HepG2 (cell line): ENCODE results near the gene UPK1A. TPM values are rescaled to one million over a fixed set of nuclear protein-coding genes. Genes with fewer than 3 reads are reported as not detected.
A peak's percentile ranks its signal among the peaks of the same experiment; 100 is the strongest.

ENCODE experiments used
- ATF6 ChIP-seq: sonication (generic); formaldehyde crosslinking; conservative IDR thresholded peaks from 2 replicates; pipeline ENCODE4 v1.4.0; 2020; ENCODE audit warnings: missing genetic modification reagents
- IRF1 ChIP-seq: sonication (generic); formaldehyde crosslinking; IDR thresholded peaks from 2 replicates; pipeline ENCODE4 v1.4.0; 2020; ENCODE audit warnings: low read depth, mild to moderate bottlenecking, missing genetic modification reagents
- MXD3 ChIP-seq: IDR thresholded peaks from 2 replicates; pipeline ENCODE4 v1.6.1; 2016; ENCODE audit warnings: mild to moderate bottlenecking, missing biosample characterization, missing genetic modification reagents
- NR2F2 ChIP-seq: IDR thresholded peaks from 2 replicates; pipeline ENCODE4 v1.6.1; 2012; ENCODE audit warnings: low read depth, inconsistent platforms, borderline replicate concordance
- PCBP2 ChIP-seq: fragments of 200-400 bp; formaldehyde crosslinking; optimal IDR thresholded peaks from 2 replicates; pipeline ENCODE3; 2018; ENCODE audit warnings: low read length, low read depth; ENCODE audit not compliant: poor library complexity, severe bottlenecking
- SAP130 ChIP-seq: IDR thresholded peaks from 2 replicates; pipeline ENCODE4 v1.6.1; 2016; ENCODE audit warnings: low read depth
- THAP9 ChIP-seq: sonication (generic); formaldehyde crosslinking; IDR thresholded peaks from 2 replicates; pipeline ENCODE4; 2020; ENCODE audit warnings: missing genetic modification reagents, mild to moderate bottlenecking, borderline replicate concordance
- ZNF382 ChIP-seq: sonication (generic); formaldehyde crosslinking; IDR thresholded peaks from 2 replicates; pipeline ENCODE4 v1.5.0; 2020; ENCODE audit warnings: missing genetic modification reagents, mild to moderate bottlenecking, borderline replicate concordance
- ZNF460 ChIP-seq: sonication (generic); formaldehyde crosslinking; IDR thresholded peaks from 2 replicates; pipeline ENCODE4 v1.5.1; 2020; ENCODE audit warnings: missing genetic modification reagents, mild to moderate bottlenecking, borderline replicate concordance
- ZNF547 ChIP-seq: sonication (generic); formaldehyde crosslinking; IDR thresholded peaks from 2 replicates; pipeline ENCODE4 v1.5.1; 2020; ENCODE audit warnings: mild to moderate bottlenecking, missing genetic modification reagents
- ZNF770 ChIP-seq: sonication (generic); formaldehyde crosslinking; IDR thresholded peaks from 2 replicates; pipeline ENCODE4 v1.5.0; 2020; ENCODE audit warnings: mild to moderate bottlenecking, missing genetic modification reagents
- ZNF878 ChIP-seq: sonication (generic); formaldehyde crosslinking; IDR thresholded peaks from 2 replicates; pipeline ENCODE4 v1.8.1; 2023; ENCODE audit warnings: mild to moderate bottlenecking, missing genetic modification reagents, moderate library complexity
- ZSCAN25 ChIP-seq: sonication (generic); formaldehyde crosslinking; IDR thresholded peaks from 2 replicates; pipeline ENCODE4 v1.8.0; 2022; ENCODE audit warnings: mild to moderate bottlenecking, missing genetic modification reagents
- polyA plus RNA-seq, 8 experiments: library from polyadenylated mRNA; depleted of rRNA in 3 of 8; stranded (reverse) in 7 of 8; unstranded in 1 of 8; fragments of >200 nt; fragmentation: Illumina TruSeq in 4 of 8; extraction: Trizol in 4 of 8; gene quantifications; 2 replicates each; pipeline versions ENCODE4 v1.2.1 to v1.2.3, GENCODE V29; 2011 to 2016; ENCODE audit warnings: low read depth in 4 of 8, missing spikeins in 1 of 8, mixed read lengths in 1 of 8; ENCODE audit not compliant: insufficient read depth in 1 of 8
- total RNA-seq, 5 experiments: library from RNA; depleted of rRNA; stranded (reverse); fragments of >200 nt; fragmentation: Illumina TruSeq; extraction: Trizol; gene quantifications; 2 replicates each; pipeline ENCODE4 v1.2.3, GENCODE V29; 2016; ENCODE audit warnings: low read depth in 1 of 5

UPK1A gene
- total and polyA plus RNA-seq, 2 of the 13 experiments (the other 11 are each of a cell fraction or from before 2014, with no cell fraction given) = 2.9 TPM; not detected in 1

- TF ChIP-seq MXD3 = peak; percentile 76
- TF ChIP-seq ZNF547 = 0 out of 2 replicates have a peak, but pooled peaks have one; percentile 3
- 0 out of 2 replicates have a peak, but pooled peaks have one; percentile 29 for TF ChIP-seq ZNF770 (CRISPR knock-in tag)
- TF ChIP-seq THAP9 (CRISPR knock-in tag) = peak; percentile 74
- no peak for TF ChIP-seq PCBP2
- TF ChIP-seq ATF6 = no peak
- TF ChIP-seq ZNF382 = no peak
- 0 out of 2 replicates have a peak, but pooled peaks have one; percentile 48 for TF ChIP-seq ZNF878
- no peak for TF ChIP-seq ZNF460 (CRISPR knock-in tag)
- no peak for TF ChIP-seq ZSCAN25 (CRISPR knock-in tag)
- TF ChIP-seq NR2F2 = no peak; the same call in 1 of the 2 replicates
- TF ChIP-seq SAP130 (CRISPR knock-in tag) = peak; percentile 90
- TF ChIP-seq IRF1 (CRISPR knock-in tag) = no peak
Observed at GRCh38 chr19:35628565-35629331, 37.6 kb upstream of the UPK1A start, which contains the start of gene RBM42 (continued).
